Choroid plexus epithelial cell (primary cell): Measurements from ENCODE around the gene CLRN2.

ENCODE experiments used
- DNase-seq: peaks from one replicate; pipeline ENCODE4 v3.0.0-alpha.2; 2010; ENCODE audit warnings: low read depth
- H3K4me3 ChIP-seq: 2 replicates; pipeline ENCODE4 v1.5.1; 2011; ENCODE audit warnings: low read depth, mild to moderate bottlenecking, control low read depth, low read length, moderate library complexity
- CTCF ChIP-seq: conservative IDR thresholded peaks from 2 replicates; pipeline ENCODE4 v1.5.1; 2011; ENCODE audit warnings: low read depth, mild to moderate bottlenecking, control low read depth, inconsistent platforms, low read length, moderate library complexity

The CLRN2 gene

GRCh38 chr4:17544205-17544604, 29.2 kb downstream of the CLRN2 start:
- no peak for DNase-seq
- no peak overlapping the region for H3K4me3 ChIP-seq
- TF ChIP-seq CTCF: no peak

GRCh38 chr4:17544831-17545234, 29.9 kb downstream of the CLRN2 start:
- no peak for TF ChIP-seq CTCF
- peak; percentile 12 for DNase-seq
- H3K4me3 ChIP-seq: no peak overlapping the region

GRCh38 chr4:17545374-17546140, 30.6 kb downstream of the CLRN2 start:
- TF ChIP-seq CTCF: no peak
- no peak overlapping the region for H3K4me3 ChIP-seq
- DNase-seq: no peak

GRCh38 chr4:17546222-17546621, 31.3 kb downstream of the CLRN2 start:
- no peak for TF ChIP-seq CTCF
- no peak for DNase-seq

GRCh38 chr4:17546678-17547077, 31.7 kb downstream of the CLRN2 start:
- TF ChIP-seq CTCF: no peak
- no peak for DNase-seq
- H3K4me3 ChIP-seq: no peak overlapping the region

More at GRCh38 chr4:17546222-17546621, 31.3 kb downstream of the CLRN2 start:
- H3K4me3 ChIP-seq: no peak overlapping the region

GRCh38 chr4:17550549-17550948, 35.6 kb downstream of the CLRN2 start:
- DNase-seq: no peak
- TF ChIP-seq CTCF: no peak
- H3K4me3 ChIP-seq: no peak overlapping the region

GRCh38 chr4:17552427-17552826, 37.5 kb downstream of the CLRN2 start:
- no peak for DNase-seq
- no peak for TF ChIP-seq CTCF
- H3K4me3 ChIP-seq: no peak overlapping the region
